GM18505 (cell line): ENCODE measurements around the gene RGL3.
A peak's percentile ranks its signal among the peaks of the same experiment; 100 is the strongest.
"Not testable (repeated sequence)": the region's sequence is repeated elsewhere in the genome, so short reads cannot be mapped to it uniquely, and the experiment has no call there.

Experiments used
- ATAC-seq: cut with Tn5 transposase; IDR thresholded peaks from one replicate; pipeline ENCODE4 v1.9.1; 2021; ENCODE audit not compliant: unreplicated experiment
- POLR2A ChIP-seq: IDR thresholded peaks from 4 replicates; pipeline ENCODE4 v1.6.1; 2011; ENCODE audit warnings: borderline replicate concordance; ENCODE audit not compliant: insufficient read depth, insufficient read length; ENCODE audit errors: extremely low read depth

The RGL3 gene

GRCh38 chr19:11361771-11362731, 57.1 kb downstream of the RGL3 start:
- ATAC-seq = no peak
- no peak for TF ChIP-seq POLR2A

- no peak for TF ChIP-seq POLR2A
Measured at GRCh38 chr19:11361037-11361770, 57.9 kb downstream of the RGL3 start.

GRCh38 chr19:11359421-11359820, 59.7 kb downstream of the RGL3 start:
- no peak for ATAC-seq
- TF ChIP-seq POLR2A = no peak

More at GRCh38 chr19:11361037-11361770, 57.9 kb downstream of the RGL3 start:
- no peak for ATAC-seq

GRCh38 chr19:11356676-11357550, 62.2 kb downstream of the RGL3 start:
- ATAC-seq = no peak
- TF ChIP-seq POLR2A = no peak

- TF ChIP-seq POLR2A = no peak
Measured at GRCh38 chr19:11356074-11356397, 63.1 kb downstream of the RGL3 start.

GRCh38 chr19:11355160-11356073, 63.7 kb downstream of the RGL3 start, which contains the start of gene PLPPR2:
PLPPR2 (plus strand) TSS chr19:11355432; CDS start chr19:11357674, 2,242 bp downstream.
- ATAC-seq = peak; percentile 73
- TF ChIP-seq POLR2A = peak; percentile 47

More at GRCh38 chr19:11356074-11356397, 63.1 kb downstream of the RGL3 start:
- no peak for ATAC-seq

- ATAC-seq = not testable (repeated sequence)
Measured at GRCh38 chr19:11354102-11354501, 65.0 kb downstream of the RGL3 start.

- no peak for TF ChIP-seq POLR2A
- ATAC-seq = no peak
Measured at GRCh38 chr19:11349171-11349570, 69.9 kb downstream of the RGL3 start.

- no peak for TF ChIP-seq POLR2A
- no peak for ATAC-seq
Measured at GRCh38 chr19:11347546-11348039, 71.5 kb downstream of the RGL3 start.

GRCh38 chr19:11346104-11346940, 72.8 kb downstream of the RGL3 start, which contains the start of the genes CCDC159 and TMEM205:
CCDC159 (plus strand) TSS chr19:11346519; CDS start chr19:11346607, 88 bp downstream.
TMEM205 (minus strand) TSS chr19:11346268; CDS start chr19:11345619, 649 bp downstream.
- TF ChIP-seq POLR2A = peak; percentile 59
- peak; percentile 79 for ATAC-seq
